A549 treated with DMSO at 1 μM for 4 hours (cell line): ENCODE results near the gene APOA5. TPM values are rescaled to one million over a fixed set of nuclear protein-coding genes. Genes with fewer than 3 reads are reported as not detected.

Experiments used
- total RNA-seq: library from RNA; stranded (reverse); fragments of 200-300 nt; extraction: Qiagen RNA extraction; gene quantifications from 5 replicates; pipeline ENCODE4 v1.2.3, GENCODE V29; 2022; ENCODE audit warnings: low read depth

APOA5 gene
- not detected in 5 replicates for total RNA-seq

GRCh38 chr11:116791813-116792143 lies at the start of gene APOA5:
Gene APOA5, minus strand, starts transcription at chr11:116791879. Its CDS starts 19 bp downstream, at chr11:116791860.

GRCh38 chr11:116837231-116838091 lies 45.8 kb upstream of the APOA5 start, which contains the start of gene APOA1:
Gene APOA1, minus strand, starts transcription at chr11:116837622. Its CDS starts 235 bp downstream, at chr11:116837387.

DNA sequence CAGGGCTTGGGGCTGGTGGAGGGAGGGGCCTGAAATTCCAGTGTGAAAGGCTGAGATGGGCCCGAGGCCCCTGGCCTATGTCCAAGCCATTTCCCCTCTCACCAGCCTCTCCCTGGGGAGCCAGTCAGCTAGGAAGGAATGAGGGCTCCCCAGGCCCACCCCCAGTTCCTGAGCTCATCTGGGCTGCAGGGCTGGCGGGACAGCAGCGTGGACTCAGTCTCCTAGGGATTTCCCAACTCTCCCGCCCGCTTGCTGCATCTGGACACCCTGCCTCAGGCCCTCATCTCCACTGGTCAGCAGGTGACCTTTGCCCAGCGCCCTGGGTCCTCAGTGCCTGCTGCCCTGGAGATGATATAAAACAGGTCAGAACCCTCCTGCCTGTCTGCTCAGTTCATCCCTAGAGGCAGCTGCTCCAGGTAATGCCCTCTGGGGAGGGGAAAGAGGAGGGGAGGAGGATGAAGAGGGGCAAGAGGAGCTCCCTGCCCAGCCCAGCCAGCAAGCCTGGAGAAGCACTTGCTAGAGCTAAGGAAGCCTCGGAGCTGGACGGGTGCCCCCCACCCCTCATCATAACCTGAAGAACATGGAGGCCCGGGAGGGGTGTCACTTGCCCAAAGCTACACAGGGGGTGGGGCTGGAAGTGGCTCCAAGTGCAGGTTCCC lies 38.0 kb upstream of the APOA5 start, which contains the start of gene APOC3:
Gene APOC3, plus strand, starts transcription at position 383 of the 659 bp plus-strand sequence. CDS start 676 bp downstream, outside the sequence.

GRCh38 chr11:116823031-116823843 lies 31.6 kb upstream of the APOA5 start, which contains the start of gene APOA4:
Gene APOA4, minus strand, starts transcription at chr11:116823304. Its CDS starts 113 bp downstream, at chr11:116823191.

GRCh38 chr11:116787786-116788486 lies 3.7 kb downstream of the APOA5 start, which contains the start of gene ZPR1:
Gene ZPR1, minus strand, starts transcription at chr11:116788023. Its CDS starts 33 bp downstream, at chr11:116787990.

DNA sequence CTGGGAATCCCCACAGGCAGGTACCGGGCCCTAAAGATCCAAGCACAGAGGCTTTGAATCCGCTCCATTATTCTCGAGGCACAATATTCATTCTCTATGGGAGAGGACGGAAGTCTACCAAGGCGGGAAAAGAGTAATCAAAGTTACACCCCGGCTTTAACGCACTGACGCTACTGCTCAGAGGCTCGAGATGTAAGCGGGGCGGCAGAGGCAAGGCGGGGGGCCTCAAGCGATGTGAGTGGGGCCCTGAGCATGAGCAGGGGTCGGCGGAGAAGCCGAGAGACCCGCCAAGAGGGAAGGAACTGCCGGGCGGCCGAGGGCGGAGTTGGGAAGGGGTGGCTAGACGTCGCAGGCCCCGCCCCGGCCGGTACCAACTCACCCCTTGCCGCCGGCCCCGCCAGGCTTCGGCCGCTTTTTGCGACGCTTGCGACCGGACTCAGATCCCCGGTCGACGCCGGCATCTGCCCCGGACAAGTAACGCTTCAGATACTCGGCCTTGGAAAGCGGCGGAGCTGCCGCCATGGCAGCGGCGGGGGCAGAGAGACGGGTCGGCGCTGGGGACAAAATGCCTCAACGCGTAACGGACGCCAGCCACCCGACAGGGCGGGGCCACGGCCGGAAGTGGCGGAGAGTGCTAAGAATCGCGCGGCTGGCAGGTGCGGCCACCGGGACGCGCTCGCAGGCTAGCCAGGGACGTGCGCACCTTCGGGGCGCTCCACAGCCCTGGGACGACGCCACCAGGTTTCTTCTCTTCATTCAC lies 19.1 kb downstream of the APOA5 start, which contains the start of gene BUD13:
Gene BUD13, minus strand, starts transcription at position 545 of the 760 bp plus-strand sequence. Its CDS starts 23 bp downstream, at position 522.

Other genes starting within 250 kb of the APOA5 start
- 11.3 to 14.0 TPM (median 11.7 TPM) in 5 replicates for gene BUD13, start 18.9 kb downstream of the APOA5 start, total RNA-seq
- gene ZPR1, start 3.9 kb downstream of the APOA5 start, total RNA-seq: 50.2 to 65.5 TPM (median 59.5 TPM) in 5 replicates
- not detected in 5 replicates for gene APOA4, start 31.4 kb upstream of the APOA5 start, total RNA-seq
- 0.24 TPM in 1 of 5 replicates, not detected in the others for gene APOC3, start 38.0 kb upstream of the APOA5 start, total RNA-seq
- gene APOA1, start 45.7 kb upstream of the APOA5 start, total RNA-seq: 0.10 to 0.39 TPM (median 0.12 TPM) in 3 of 5 replicates, not detected in the others